GDM1 (cell line): Measurements from ENCODE around the gene RNF145.

Experiments used
- DNase-seq: peaks from one replicate; lab custom pipeline; 2025; lab: John Stamatoyannopoulos, UW

The RNF145 gene

DNA sequence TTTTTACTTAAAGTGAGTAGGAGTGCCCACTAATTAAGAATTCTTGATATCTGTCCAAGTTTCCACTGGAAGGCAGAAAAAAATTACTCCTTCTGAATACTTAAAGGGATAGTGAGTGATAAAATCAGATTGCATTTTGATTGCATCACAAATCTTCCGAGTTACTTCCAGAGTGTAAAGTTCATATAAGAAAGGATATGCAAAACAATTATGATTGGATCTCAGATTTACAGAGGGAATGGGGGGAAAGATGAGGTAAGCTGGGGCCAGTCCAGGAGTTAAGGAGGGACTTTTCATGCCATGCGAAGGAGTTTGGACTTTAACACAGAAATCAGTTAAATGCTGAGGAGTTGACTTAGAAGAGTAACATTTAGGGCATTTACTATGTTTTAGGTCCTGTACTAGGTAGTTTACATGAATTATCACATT is 9.3 kb upstream of the RNF145 start:
- DNase-seq, result no peak

DNA sequence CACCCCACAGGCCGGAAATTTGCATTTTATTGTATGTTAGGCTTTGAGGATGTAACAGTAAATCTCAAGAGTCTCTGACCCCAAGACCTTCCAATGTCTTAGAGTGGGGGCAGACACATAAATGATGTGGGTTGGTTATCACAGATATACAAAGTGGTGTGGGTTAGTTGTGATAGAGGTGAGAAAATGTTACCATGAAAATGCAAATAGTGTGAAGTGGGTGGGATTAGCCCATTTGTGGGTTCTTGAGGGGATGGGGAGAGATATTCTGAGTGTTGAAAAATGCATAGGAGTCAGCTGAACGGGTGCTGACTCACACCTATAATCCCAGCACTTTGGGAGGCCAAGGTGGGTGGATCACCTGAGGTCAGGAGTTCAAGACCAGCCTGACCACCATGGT is 7.9 kb upstream of the RNF145 start:
- DNase-seq, result no peak

- no peak for DNase-seq
Measured at GRCh38 chr5:159216454-159216853, 7.1 kb upstream of the RNF145 start.

DNA sequence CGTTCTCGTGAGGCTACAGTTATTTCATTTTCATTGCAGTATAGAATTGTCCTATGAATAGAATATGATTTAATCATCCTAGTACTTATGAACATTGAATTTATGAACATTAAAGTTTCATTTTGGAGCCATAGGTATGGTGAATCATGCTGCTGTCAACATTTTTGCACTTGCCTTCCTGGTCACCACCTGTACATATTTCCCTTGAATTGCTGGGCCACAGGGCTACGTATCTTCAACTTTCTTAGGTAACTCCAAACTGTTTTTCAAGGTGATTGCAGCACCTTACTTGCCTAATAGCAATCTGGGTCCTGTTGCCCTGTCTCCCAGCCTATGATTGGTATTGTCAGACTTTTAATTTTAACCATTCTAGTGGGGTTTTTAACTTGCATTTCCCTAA is 6.5 kb upstream of the RNF145 start:
- DNase-seq, result no peak

- DNase-seq, result no peak
Measured at GRCh38 chr5:159214486-159215271, 5.3 kb upstream of the RNF145 start.

DNA sequence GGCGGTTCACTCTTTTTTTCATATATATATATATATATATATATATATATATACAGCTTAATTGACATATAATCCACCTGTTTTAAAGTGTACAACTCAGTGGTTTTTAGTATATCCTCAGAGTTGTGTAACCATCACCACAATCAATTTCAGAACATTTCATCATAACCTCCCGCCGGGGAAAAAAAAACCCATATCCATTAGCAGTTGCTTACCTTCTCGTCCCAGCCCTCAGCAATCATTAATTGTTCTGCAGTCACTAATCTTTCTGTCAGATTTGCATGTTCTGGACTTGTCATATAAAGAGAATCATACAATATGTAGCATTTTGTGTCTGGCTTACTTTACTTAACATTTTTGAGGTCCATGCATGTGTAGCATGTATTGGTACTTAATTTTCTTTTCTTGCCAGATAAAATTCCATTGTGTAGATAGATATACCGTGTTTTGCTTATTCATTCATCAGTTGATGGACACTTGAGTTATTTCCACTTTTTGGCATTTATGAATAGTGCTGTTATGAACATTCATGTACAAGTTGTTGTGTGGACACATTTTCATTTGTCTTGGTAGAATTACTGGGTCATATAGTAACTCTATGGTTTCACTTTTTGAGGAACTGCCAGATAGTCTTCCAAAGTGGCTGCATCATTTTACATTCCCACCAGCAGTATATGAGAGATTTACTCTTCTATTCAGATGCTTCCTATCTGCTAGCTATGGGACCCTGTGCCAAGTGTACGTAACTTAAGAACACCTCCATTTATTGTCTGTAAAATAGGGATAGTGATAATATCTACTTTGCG is 3.5 kb upstream of the RNF145 start:
- no peak for DNase-seq

DNA sequence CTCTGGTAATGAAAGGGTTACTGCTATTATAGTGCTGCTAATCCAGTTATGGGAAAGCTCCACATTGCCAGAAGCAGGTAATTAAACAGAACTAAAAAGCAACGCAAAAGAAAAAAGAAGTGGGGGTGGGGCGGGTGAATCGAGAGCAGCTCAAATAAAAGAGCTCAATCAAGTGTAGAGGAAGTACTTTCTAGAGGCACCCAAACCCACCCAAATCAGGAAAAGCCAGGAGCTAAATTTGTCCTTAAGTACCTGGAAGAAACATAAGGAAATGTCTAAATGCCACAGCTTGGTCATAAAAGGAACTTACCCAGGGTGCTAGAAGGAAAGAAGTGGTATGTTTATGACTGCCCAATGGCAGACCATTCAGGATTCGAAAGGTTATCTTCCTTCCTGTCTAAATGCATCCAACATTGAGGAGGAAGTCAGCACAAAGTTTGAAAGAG is 2.4 kb upstream of the RNF145 start:
- peak; percentile 46 for DNase-seq

- DNase-seq, result no peak
Measured at GRCh38 chr5:159210846-159211245, 1.5 kb upstream of the RNF145 start.

- no peak for DNase-seq
Measured at GRCh38 chr5:159210210-159210661, 883 bp upstream of the RNF145 start.

GRCh38 chr5:159208514-159209437 is 577 bp downstream of the RNF145 start:
- DNase-seq, result no peak

DNA sequence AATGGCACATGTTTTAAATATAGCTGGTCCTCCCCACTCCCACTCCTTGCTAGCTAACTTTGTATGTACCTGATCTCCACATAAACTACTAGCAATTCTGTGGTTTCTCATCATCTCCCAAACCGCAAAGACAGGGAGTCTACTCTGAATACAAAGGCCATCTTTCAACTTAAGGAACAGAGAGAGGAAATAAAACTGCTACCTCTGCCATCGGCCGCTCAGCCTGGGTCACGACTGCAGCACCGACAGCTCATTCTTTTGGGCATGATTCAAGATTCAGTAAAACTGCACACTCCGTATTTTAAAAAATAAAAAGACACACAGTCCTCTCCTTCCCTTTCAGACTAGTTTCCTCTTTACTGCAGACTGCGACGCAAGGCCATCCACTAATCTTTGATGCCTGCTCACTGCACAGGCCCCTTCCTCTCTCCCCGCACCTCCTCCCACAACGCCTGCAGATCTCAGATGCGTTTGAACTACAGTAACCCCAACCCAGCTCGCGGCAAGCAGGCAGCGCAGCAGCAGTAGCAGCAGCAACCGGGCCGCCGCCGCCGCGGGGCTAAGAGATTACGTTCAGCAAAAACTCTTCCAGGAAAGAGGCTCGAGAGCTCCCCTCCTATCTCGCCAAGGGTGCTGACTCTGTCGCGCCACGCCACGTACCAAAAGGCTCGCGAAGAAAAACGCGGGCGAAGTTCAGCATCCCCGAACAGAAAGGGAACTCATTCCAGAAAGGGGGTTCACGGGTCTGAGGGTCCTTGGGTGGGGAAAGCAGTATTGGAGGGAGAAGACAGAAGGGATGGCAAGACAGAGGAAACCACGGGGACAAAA is 1.5 kb downstream of the RNF145 start:
- DNase-seq, result peak; percentile 79

- no peak for DNase-seq
Measured at GRCh38 chr5:159207222-159207685, 2.1 kb downstream of the RNF145 start.

- no peak for DNase-seq
Measured at GRCh38 chr5:159206818-159207217, 2.5 kb downstream of the RNF145 start.

- DNase-seq, result no peak
Measured at GRCh38 chr5:159206368-159206767, 3.0 kb downstream of the RNF145 start.

- DNase-seq, result no peak
Measured at GRCh38 chr5:159203351-159203750, 6.0 kb downstream of the RNF145 start.

GRCh38 chr5:159202151-159202550 is 7.2 kb downstream of the RNF145 start:
- DNase-seq, result no peak

- DNase-seq, result no peak
Measured at GRCh38 chr5:159199780-159200179, 9.6 kb downstream of the RNF145 start.

DNA sequence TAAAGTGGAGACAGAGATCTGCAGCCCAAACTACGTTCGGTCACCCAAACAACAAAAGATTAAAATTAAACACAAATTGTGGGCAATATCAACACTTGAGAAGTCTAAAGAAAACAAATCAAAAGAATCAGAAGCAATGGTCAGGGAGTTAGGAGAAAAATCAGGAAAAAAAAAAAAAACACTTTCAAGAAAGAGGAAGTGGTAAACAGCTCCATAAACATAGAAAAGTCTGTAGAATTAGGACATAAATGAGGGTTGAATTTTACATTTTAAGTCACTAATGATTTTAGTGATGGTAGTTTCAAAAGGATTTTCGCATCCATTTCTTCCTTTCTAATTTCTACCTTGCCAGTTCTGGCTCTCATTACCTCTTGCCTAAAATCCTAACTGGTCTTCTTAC is 10.1 kb downstream of the RNF145 start:
- DNase-seq, result no peak

DNA sequence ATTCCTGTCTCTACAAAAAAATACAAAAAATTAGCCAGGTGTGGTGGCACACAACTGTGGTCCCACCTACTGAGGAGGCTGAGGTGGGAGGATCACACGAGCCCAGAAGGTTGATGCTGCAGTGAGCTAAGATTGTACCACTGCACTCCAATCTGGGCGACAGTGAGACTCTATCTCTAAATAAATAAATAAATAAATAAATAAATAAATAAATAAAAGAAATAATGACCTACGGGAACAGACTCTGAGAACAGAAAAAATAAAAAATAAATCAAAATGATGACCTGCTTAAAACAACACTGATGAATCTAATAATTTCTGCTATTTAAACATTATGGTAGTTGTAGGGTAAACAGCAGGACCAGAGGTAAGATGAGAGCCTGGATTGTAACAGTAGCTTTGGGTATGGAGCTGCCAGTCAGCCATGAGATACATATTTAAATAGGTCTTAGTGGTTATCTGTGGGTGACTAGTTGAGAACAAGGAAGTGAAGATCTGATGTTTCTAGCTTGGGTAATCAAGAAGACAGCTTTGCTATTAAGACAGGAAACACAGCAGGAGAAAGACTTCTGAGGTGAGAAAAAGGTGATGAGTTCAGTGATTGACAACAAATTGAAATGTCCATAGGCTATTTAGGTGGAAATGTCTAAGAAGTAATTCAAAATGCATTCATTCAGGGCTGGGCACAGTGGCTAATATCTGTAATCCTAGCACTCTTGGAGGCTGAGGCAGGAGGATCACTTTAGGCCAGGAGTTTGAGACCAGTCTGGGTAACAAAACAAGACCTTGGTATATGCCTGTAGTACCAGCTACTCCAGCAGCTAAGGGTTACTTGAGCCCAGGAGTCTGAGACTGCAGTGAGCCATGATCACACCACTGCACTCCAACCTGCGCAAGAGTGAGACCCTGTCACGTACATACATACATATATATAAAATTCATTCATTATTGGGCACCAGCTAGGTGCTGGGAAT is 11.0 kb downstream of the RNF145 start:
- DNase-seq, result no peak

DNA sequence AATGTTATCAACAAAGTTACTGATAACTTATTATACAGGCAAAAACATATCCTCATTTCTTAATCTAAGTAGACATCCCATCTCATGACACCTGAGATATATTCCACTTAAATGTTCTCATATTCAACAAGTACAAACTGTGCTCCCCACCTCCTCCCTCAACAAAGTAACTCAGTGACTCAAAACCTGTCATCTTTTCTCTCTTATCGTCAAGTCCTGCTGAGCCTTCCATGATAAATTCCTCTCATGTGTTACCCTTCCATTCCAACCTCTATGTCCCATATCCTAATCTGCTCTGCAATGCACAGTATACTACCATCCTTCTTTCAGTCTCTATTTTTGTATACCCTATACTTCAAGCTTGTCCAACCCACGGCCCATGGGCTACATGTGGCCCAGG is 13.6 kb downstream of the RNF145 start:
- no peak for DNase-seq
